IPS-18a (cell line): Measurements from ENCODE around the gene NTN1.
"Not testable (repeated sequence)": the region's sequence is repeated elsewhere in the genome, so short reads cannot be mapped to it uniquely, and the experiment has no call there.

Source experiments
- H3K27ac ChIP-seq: one replicate; pipeline ENCODE4 v1.5.1; 2013; ENCODE audit warnings: low read length
- H3K27me3 ChIP-seq: one replicate; pipeline ENCODE4 v1.6.1; 2013; ENCODE audit warnings: mild to moderate bottlenecking, low read length; ENCODE audit not compliant: control insufficient read depth, insufficient read depth
- H3K36me3 ChIP-seq: one replicate; pipeline ENCODE4 v1.6.1; 2013; ENCODE audit warnings: low read depth, low read length; ENCODE audit not compliant: control insufficient read depth
- H3K4me1 ChIP-seq: one replicate; pipeline ENCODE4 v1.6.1; 2013; ENCODE audit warnings: low read depth, low read length; ENCODE audit not compliant: control insufficient read depth
- H3K4me3 ChIP-seq: one replicate; pipeline ENCODE4 v1.5.1; 2013; ENCODE audit warnings: low read length
- H3K9ac ChIP-seq: one replicate; pipeline ENCODE4 v1.6.1; 2013; ENCODE audit warnings: mild to moderate bottlenecking, low read length, moderate library complexity
- H3K9me3 ChIP-seq: one replicate; pipeline ENCODE4 v1.6.1; 2013; ENCODE audit warnings: low read depth, low read length; ENCODE audit not compliant: control insufficient read depth

NTN1 gene

GRCh38 chr17:9101356-9101755 is 80.0 kb downstream of the NTN1 start:
- peaks cover 7% of the 10 kb centered on the region for H3K4me1 ChIP-seq
- H3K27ac ChIP-seq = no peak overlapping the region
- H3K9me3 ChIP-seq = no peaks in the 10 kb centered on the region
- H3K4me3 ChIP-seq = no peak overlapping the region
- no peak overlapping the region for H3K9ac ChIP-seq
- H3K36me3 ChIP-seq = no peaks in the 10 kb centered on the region
- no peaks in the 10 kb centered on the region for H3K27me3 ChIP-seq

GRCh38 chr17:9103193-9103592 is 81.9 kb downstream of the NTN1 start:
- H3K9ac ChIP-seq, H3K4me1 ChIP-seq, H3K27ac ChIP-seq, H3K9me3 ChIP-seq, H3K36me3 ChIP-seq, H3K27me3 ChIP-seq, H3K4me3 ChIP-seq: not testable (repeated sequence)

GRCh38 chr17:9104370-9105041 is 83.2 kb downstream of the NTN1 start:
- H3K9me3 ChIP-seq = no peaks in the 10 kb centered on the region
- no peaks in the 10 kb centered on the region for H3K27me3 ChIP-seq
- no peak overlapping the region for H3K4me3 ChIP-seq
- no peaks in the 10 kb centered on the region for H3K36me3 ChIP-seq
- H3K27ac ChIP-seq = no peak overlapping the region
- no peak overlapping the region for H3K9ac ChIP-seq
- H3K4me1 ChIP-seq = peaks cover 9% of the 10 kb centered on the region

- no peak overlapping the region for H3K27ac ChIP-seq
- peaks cover 17% of the 10 kb centered on the region for H3K4me1 ChIP-seq
- H3K27me3 ChIP-seq = no peaks in the 10 kb centered on the region
- no peaks in the 10 kb centered on the region for H3K36me3 ChIP-seq
- no peaks in the 10 kb centered on the region for H3K9me3 ChIP-seq
- H3K4me3 ChIP-seq = no peak overlapping the region
- H3K9ac ChIP-seq = no peak overlapping the region
Observed at GRCh38 chr17:9105068-9105868, 84.0 kb downstream of the NTN1 start.

DNA sequence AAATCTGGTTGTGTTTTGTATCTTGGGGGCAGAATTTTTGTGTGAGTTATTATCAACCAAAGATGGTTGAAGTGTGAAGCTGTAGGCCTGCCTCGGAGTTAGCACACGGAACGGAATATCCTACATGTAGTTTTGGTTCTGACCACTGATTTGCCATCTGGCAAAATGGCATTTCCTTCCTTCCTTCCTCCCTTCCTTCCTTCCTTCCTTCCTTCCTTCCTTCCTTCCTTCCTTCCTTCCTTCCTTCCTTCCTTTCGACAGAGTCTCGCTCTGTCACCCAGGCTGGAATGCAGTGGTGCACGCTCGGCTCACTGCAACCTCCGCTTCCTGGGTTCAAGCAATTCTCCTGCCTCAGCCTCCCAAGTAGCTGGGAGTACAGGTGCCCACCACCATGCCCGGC is 85.0 kb downstream of the NTN1 start:
- not testable (repeated sequence) for H3K36me3 ChIP-seq, H3K27ac ChIP-seq, H3K4me3 ChIP-seq, H3K27me3 ChIP-seq, H3K9me3 ChIP-seq, H3K9ac ChIP-seq
- H3K4me1 ChIP-seq = peaks cover 22% of the 10 kb centered on the region

DNA sequence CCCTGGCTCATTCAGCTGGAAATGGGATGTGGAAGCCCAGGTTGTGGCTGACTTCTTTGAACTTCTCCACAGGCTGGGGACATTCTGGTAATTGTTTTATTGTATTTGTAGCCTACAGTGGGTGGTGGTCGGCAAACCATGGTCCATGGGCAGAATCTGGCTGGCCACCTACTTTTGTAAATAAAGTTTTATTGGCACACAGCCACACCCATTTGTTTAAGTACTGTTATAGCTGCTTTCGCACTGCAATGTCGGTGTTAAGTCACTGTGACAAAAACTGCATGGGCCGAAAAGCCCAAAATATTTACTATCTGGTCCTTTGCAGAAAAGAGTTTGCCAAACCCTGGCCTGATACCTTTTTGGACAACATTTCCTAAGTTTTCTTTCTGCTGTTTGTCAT is 86.2 kb downstream of the NTN1 start:
- H3K4me1 ChIP-seq = peaks cover 22% of the 10 kb centered on the region
- H3K9ac ChIP-seq = no peak overlapping the region
- no peaks in the 10 kb centered on the region for H3K36me3 ChIP-seq
- no peaks in the 10 kb centered on the region for H3K9me3 ChIP-seq
- H3K27ac ChIP-seq = no peak overlapping the region
- no peaks in the 10 kb centered on the region for H3K27me3 ChIP-seq
- no peak overlapping the region for H3K4me3 ChIP-seq

DNA sequence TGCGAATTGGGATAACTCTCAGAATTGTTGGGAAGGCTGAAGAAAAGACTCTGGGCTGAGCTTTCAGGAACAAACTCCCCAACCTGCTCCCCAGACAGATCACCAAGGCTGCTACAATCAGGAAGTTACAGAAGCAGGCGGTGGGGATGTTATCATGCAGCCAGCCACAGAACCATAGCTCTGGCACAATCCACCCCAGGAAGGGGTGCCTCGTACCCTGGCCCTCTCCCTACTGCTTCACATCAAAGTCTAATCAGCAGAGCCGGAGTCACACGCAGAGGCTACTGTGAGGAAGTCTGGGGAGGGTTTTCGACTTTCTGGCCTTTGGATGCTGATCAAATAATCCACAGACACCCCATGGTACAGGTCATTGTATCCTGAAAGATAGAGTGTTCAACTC is 86.8 kb downstream of the NTN1 start:
- Histone ChIP-seq H3K36me3 (no peaks in the 10 kb centered on the region), H3K27me3 (no peaks in the 10 kb centered on the region), H3K4me3 (no peak overlapping the region), H3K9me3 (no peaks in the 10 kb centered on the region), H3K27ac (no peak overlapping the region), H3K9ac (no peak overlapping the region), H3K4me1 (peaks cover 22% of the 10 kb centered on the region)

DNA sequence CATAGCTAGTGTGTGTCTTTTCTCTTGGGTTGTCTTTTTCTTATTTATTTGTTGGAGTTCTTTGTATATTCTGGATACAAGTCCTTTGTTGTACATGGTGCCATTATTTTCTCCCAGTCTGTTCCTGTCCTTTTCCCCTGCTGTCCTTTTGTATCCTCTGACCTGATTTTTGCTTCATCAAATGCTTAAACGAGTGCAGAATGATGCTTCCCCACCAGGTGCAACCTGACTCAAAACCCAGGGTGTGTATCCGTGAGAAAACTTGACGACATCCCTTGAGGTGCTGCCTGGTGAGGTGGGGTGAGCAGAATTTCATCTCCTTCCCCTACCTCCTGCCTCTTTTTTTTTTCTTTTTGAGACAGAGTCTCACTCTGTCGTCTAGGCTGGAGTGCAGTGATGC is 88.6 kb downstream of the NTN1 start:
- Histone ChIP-seq H3K4me3 (no peak overlapping the region), H3K27ac (no peak overlapping the region), H3K9me3 (no peaks in the 10 kb centered on the region), H3K4me1 (peaks cover 23% of the 10 kb centered on the region), H3K9ac (no peak overlapping the region), H3K27me3 (peaks cover 4% of the 10 kb centered on the region), H3K36me3 (no peaks in the 10 kb centered on the region)

GRCh38 chr17:9110501-9110900 is 89.2 kb downstream of the NTN1 start:
- Histone ChIP-seq H3K27me3 (peaks cover 10% of the 10 kb centered on the region), H3K27ac (no peak overlapping the region), H3K9me3 (no peaks in the 10 kb centered on the region), H3K4me3 (no peak overlapping the region), H3K36me3 (no peaks in the 10 kb centered on the region), H3K9ac (no peak overlapping the region), H3K4me1 (peaks cover 24% of the 10 kb centered on the region)

- no peaks in the 10 kb centered on the region for H3K9me3 ChIP-seq
- H3K4me1 ChIP-seq = peaks cover 21% of the 10 kb centered on the region
- peak overlapping the region; percentile 23 for H3K9ac ChIP-seq
- peaks cover 25% of the 10 kb centered on the region for H3K27me3 ChIP-seq
- no peaks in the 10 kb centered on the region for H3K36me3 ChIP-seq
- H3K27ac ChIP-seq = no peak overlapping the region
- peak overlapping the region; percentile 42 for H3K4me3 ChIP-seq
Observed at GRCh38 chr17:9115214-9116191, 94.2 kb downstream of the NTN1 start.

DNA sequence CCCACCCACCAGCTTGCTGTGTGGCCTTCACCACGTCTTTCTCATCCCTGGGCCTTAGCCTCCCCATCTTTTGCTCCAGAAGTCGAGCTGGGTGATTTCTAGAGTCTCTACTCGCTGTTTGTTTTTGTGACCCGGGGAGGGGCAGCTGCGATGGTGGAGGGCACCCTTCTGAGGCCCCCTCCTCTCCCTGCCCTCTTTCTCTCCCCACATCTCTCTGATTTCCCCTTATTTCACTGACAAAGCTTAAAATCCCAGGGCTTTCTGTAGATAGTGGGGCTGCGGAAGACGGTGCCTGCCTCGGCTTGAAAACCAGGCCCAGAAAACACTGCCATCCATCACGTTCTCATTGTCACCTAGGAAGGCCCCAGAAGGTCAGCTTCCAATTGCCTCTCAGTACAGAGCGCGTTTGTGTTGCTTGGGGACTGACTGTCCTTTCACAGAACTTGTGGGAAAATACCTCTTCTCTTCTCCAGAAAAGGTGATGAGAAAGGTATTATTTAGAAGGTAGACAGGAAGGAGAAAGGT is 95.1 kb downstream of the NTN1 start:
- no peak overlapping the region for H3K4me3 ChIP-seq
- no peak overlapping the region for H3K9ac ChIP-seq
- no peaks in the 10 kb centered on the region for H3K9me3 ChIP-seq
- peaks cover 25% of the 10 kb centered on the region for H3K27me3 ChIP-seq
- peaks cover 17% of the 10 kb centered on the region for H3K4me1 ChIP-seq
- no peaks in the 10 kb centered on the region for H3K36me3 ChIP-seq
- no peak overlapping the region for H3K27ac ChIP-seq
